H1 (cell line): ENCODE results near the gene GALNT9. TPM values are rescaled to one million over a fixed set of nuclear protein-coding genes. Genes with fewer than 3 reads are reported as not detected.

ENCODE experiments used
- CHD7 ChIP-seq: fragments of 300-600 bp; sonication (generic); IDR thresholded peaks from 2 replicates; pipeline ENCODE4 v1.7.1; 2012; ENCODE audit warnings: low read length, moderate library complexity, mild to moderate bottlenecking, inconsistent platforms; ENCODE audit not compliant: insufficient replicate concordance
- GABPA ChIP-seq: IDR thresholded peaks from 2 replicates; pipeline ENCODE4 v1.6.1; 2011; ENCODE audit warnings: mild to moderate bottlenecking, low read length, moderate library complexity, borderline replicate concordance; ENCODE audit not compliant: insufficient read depth
- JUND ChIP-seq: IDR thresholded peaks from 2 replicates; pipeline ENCODE4 v1.6.1; 2011; ENCODE audit warnings: mild to moderate bottlenecking, improper control_type of control experiment, low read length
- POLR2AphosphoS5 ChIP-seq: IDR thresholded peaks from 2 replicates; pipeline ENCODE4 v1.6.1; 2011; ENCODE audit warnings: low read depth, low read length
- RNF2 ChIP-seq: fragments of 200-900, 300-1000 bp; sonication (generic); IDR thresholded peaks from 2 replicates; pipeline ENCODE4 v1.7.1; 2016; ENCODE audit warnings: borderline replicate concordance, low read depth, mild to moderate bottlenecking, antibody characterized with exemption, low read length; ENCODE audit not compliant: poor library complexity, severe bottlenecking; ENCODE audit errors: missing control alignments
- SIN3A ChIP-seq, 2 experiments: IDR thresholded peaks in 1 of 2; conservative IDR thresholded peaks in 1 of 2; 2 replicates each; pipeline ENCODE4 v1.6.1; 2011 to 2012; ENCODE audit warnings: low read length in 2 of 2, improper control_type of control experiment in 1 of 2, low read depth in 1 of 2, mild to moderate bottlenecking in 1 of 2
- ZNF274 ChIP-seq: IDR thresholded peaks from 2 replicates; pipeline ENCODE4 v1.7.0; 2012; ENCODE audit warnings: low read length, borderline replicate concordance; ENCODE audit errors: extremely low read depth
- polyA plus RNA-seq, 7 experiments: library from polyadenylated mRNA; depleted of rRNA in 3 of 7; stranded (reverse) in 5 of 7; unstranded in 2 of 7; fragments of >200 nt in 5 of 7; fragments of 200-250 nt in 2 of 7; gene quantifications; 1 replicate in 5 of 7; 2 replicates in 1 of 7; 4 replicates in 1 of 7; pipeline versions ENCODE4 v1.2.1 to v1.2.3, GENCODE V29; 2011 to 2013; ENCODE audit warnings: missing spikeins in 2 of 7, mixed read lengths in 2 of 7
- total RNA-seq: library from RNA; stranded (reverse); fragmentation: NEBNext Ultra II Directional; extraction: Animal tissue kit (Norgen Biotek cat#: 25700); gene quantifications from 2 replicates; pipeline ENCODE4 v1.2.1, GENCODE V29; 2021
- TF ChIP-seq, protein P1 (sequence below): IDR thresholded peaks from 2 replicates; pipeline ENCODE4 v1.6.1; 2011; ENCODE audit warnings: low read depth, mild to moderate bottlenecking, low read length; ENCODE audit not compliant: insufficient read depth

The GALNT9 gene
- total and polyA plus RNA-seq, 2 of the 8 experiments (the other 6 are each of a cell fraction or from before 2014, with no cell fraction given) = 2.0 to 3.6 TPM

DNA sequence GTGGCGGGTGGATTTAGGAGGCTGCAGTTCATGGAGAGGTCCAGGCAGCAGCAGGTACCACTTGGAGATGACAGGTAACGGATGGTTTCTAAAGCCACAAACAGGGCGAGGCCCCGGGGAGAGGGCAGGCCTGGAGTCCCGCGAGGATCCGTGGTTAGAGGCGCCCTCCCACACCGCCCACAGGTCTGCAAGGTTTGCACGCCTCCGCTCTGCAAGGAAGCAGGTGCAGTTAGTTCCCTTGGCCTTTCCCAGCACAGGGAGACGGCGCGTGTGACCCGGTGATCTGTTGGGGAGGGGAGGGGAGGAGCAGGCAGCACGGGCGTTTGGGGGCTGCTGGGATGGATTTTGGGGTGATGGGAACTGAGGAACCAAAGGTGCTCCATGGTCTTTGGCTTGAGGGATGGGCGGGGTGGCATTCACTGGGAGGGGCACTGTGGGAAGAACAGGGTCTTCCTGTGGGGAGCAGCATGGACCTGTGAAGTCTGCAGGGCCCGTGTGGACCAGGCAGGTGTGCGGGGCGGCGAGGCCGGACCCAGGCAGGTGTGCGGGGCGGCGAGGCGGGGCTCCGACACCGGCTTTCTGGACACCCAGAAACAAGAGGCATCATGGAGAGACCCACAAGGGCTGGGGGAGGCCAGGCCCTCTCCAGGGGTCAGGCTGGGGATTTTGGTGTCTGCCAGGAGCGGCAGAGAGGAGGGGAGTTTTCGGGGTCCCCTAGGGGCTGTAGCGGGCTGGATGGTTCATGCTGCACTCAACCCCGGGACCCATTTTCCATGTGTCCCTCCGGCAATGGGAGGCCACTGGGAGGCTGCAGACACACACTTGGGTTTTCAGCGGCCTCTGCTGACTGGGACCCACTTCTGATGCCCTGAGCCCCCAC is 156.0 kb downstream of the GALNT9 start (continued):
- TF ChIP-seq CHD7 = no peak
- TF ChIP-seq SIN3A (conservative IDR thresholded peaks at IDR 0.05 in 1 of 2, IDR thresholded peaks at IDR 0.05 in 1 of 2; ENCODE audit: low read depth in 1 of 2, low read length in 2 of 2) = no peak
- TF ChIP-seq ZNF274 = no peak
- TF ChIP-seq POLR2AphosphoS5 = no peak
- TF ChIP-seq JUND = no peak
- TF ChIP-seq, protein P1, sequence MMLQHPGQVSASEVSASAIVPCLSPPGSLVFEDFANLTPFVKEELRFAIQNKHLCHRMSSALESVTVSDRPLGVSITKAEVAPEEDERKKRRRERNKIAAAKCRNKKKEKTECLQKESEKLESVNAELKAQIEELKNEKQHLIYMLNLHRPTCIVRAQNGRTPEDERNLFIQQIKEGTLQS = no peak
- TF ChIP-seq RNF2 = no peak
- no peak for TF ChIP-seq GABPA
